ENCODE results near the gene FASN. TPM values are rescaled to one million over a fixed set of nuclear protein-coding genes. Genes with fewer than 3 reads are reported as not detected.

Gene FASN
- total RNA-seq, 2 experiments from 2014 or later = 138 to 139 TPM

DNA sequence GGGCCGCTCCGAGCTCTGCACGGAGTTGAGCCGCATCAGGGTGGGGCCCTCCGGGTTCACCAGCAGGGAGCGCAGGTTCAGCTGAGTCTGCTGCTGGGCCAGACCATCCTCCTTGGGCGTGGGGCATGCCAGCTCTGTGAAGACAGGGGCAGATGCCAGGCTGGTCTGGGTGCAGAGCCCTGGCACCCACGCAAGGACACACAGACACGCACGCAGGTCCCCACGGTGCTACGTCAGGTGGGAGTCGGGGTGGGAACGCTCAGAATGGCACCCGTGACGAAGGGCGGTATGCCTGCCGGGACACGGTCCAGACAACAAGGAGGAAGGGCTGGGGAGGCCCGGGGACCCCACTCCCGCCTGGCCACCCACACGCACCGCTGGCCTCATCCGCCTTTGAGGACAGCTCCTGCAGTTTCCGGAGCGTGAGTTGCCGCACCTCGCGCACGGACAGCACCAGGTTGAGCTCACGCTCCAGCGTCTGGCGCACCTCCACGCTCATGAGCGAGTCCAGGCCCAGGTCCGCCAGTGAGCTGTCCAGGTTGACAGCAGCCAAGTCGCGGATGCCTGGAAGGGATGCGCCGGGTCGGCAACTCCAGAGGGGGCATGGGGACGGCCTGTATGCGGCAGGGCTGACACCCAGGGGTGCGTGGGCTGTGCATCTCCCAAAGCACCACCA, 17.1 kb downstream of the FASN start:
- Mint-ChIP-seq H3K36me3 (ENCODE audit: low read depth) (peaks cover 14% of the 10 kb centered on the region), H3K27me3 (no peaks in the 10 kb centered on the region), H3K9me3 (no peaks in the 10 kb centered on the region), H3K4me3 (no peak overlapping the region), H3K4me1 (no peaks in the 10 kb centered on the region), H3K27ac (no peak overlapping the region)
- ChIA-PET POLR2A (no interaction called here), CTCF (interaction anchor here (1.2 kb wide), 1 partner anchor 121 kb away, joined by 3 read pairs; no protein-coding TSS in a partner anchor)
- DNase-seq = no peak

- POLR2A ChIA-PET = no interaction called here
- no peak for DNase-seq
- H3K4me1 Mint-ChIP-seq = no peaks in the 10 kb centered on the region
- CTCF ChIA-PET = interaction anchor here (0.6 to 1.2 kb wide), 3 partner anchors 11 to 121 kb away, joined by 3 read pairs; no protein-coding TSS in a partner anchor
- H3K27me3 Mint-ChIP-seq = no peaks in the 10 kb centered on the region
- H3K9me3 Mint-ChIP-seq = no peaks in the 10 kb centered on the region
- no peak overlapping the region for H3K4me3 Mint-ChIP-seq
- H3K27ac Mint-ChIP-seq = no peak overlapping the region
- H3K36me3 Mint-ChIP-seq (ENCODE audit: low read depth) = peaks cover 14% of the 10 kb centered on the region
Observed at GRCh38 chr17:82080048-82080788, 17.8 kb downstream of the FASN start.

- Mint-ChIP-seq H3K4me3 (no peak overlapping the region), H3K27me3 (peaks cover 2% of the 10 kb centered on the region), H3K4me1 (no peaks in the 10 kb centered on the region), H3K36me3 (ENCODE audit: low read depth) (peaks cover 10% of the 10 kb centered on the region), H3K27ac (no peak overlapping the region), H3K9me3 (no peaks in the 10 kb centered on the region)
- POLR2A ChIA-PET = no interaction called here
- DNase-seq = no peak
- CTCF ChIA-PET = interaction anchor here (1.0 kb wide), 1 partner anchor 10 kb away, joined by 3 read pairs; no protein-coding TSS in a partner anchor
Observed at GRCh38 chr17:82079001-82079677, 18.9 kb downstream of the FASN start.

DNA sequence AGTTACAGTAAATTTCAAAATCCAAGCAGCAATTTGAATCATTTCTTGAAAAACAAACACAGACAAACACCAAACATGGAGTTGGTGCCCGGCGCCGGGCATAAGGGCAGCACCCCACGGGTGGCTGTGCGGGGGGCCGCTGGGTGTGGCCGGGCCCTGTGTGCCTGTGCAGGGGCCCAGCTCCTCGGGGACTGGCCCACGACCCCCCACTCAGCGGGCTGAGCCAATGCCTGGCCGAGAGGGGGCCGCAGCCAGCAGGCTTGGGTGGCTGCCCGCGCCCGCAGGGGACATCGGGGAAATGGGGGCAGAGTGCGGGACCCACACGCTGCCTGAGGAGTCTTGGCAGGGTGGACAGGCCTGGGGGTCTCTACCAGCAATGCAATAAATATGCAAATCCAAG, 19.6 kb downstream of the FASN start:
- POLR2A ChIA-PET = interaction anchor here (0.6 kb wide), 1 partner anchor 93 kb away, joined by 5 read pairs; no protein-coding TSS in a partner anchor

DNA sequence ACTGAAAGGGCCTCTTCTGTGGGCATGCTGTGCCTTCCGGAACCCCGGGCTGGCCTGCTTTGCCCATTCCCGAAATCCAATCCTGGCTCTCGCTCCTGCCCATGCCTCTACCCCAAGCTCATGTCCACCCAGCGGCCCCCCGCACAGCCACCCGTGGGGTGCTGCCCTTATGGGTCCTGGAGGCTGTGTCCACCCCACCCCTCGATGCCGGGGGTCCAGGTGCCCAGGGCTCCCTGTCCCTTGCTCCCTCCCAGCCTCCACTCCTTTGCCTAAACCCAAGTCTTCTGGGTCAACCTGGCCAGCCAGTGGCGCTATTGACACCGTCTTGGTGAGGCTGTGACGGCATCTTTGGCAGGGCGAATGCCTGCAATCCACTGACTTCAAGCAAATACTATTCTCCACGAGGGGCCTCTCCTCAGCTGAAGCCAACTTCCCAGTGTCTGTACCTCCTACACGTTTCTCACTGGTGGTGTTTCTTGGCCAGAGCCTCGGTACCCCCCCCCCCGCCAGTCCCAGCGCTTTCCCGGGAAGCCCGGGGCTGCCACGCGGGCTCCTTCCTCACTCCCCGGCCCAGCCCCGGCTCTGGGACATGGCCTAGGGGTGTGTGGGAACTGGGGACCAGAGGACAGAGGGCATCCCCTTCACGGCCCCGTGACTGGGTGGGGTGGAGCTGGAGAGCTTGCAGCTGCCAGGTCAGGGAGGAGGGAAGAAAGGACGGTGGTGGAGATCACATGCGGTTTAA, 20.2 kb downstream of the FASN start:
- ChIA-PET CTCF (interaction anchor here (0.7 to 1.5 kb wide), 3 partner anchors 11 to 48 kb away, joined by 3 to 4 read pairs (median 3); no protein-coding TSS in a partner anchor), POLR2A (interaction anchor here (0.6 kb wide), 1 partner anchor 92 kb away, joined by 5 read pairs; no protein-coding TSS in a partner anchor)
- no peaks in the 10 kb centered on the region for H3K9me3 Mint-ChIP-seq
- H3K4me1 Mint-ChIP-seq = no peaks in the 10 kb centered on the region
- H3K36me3 Mint-ChIP-seq (ENCODE audit: low read depth) = peaks cover 6% of the 10 kb centered on the region
- DNase-seq = no peak
- no peak overlapping the region for H3K4me3 Mint-ChIP-seq
- peaks cover 2% of the 10 kb centered on the region for H3K27me3 Mint-ChIP-seq
- H3K27ac Mint-ChIP-seq = no peak overlapping the region

More for the DNA sequence above, 19.6 kb downstream of the FASN start:
- Mint-ChIP-seq H3K9me3 (no peaks in the 10 kb centered on the region), H3K4me1 (no peaks in the 10 kb centered on the region), H3K27me3 (peaks cover 2% of the 10 kb centered on the region), H3K27ac (no peak overlapping the region), H3K4me3 (no peak overlapping the region), H3K36me3 (ENCODE audit: low read depth) (peaks cover 9% of the 10 kb centered on the region)
- CTCF ChIA-PET = no interaction called here
- DNase-seq = no peak

GRCh38 chr17:82076785-82077591, 21.0 kb downstream of the FASN start:
- CTCF ChIA-PET = interaction anchor here (0.5 to 1.5 kb wide), 5 partner anchors 10 to 423 kb away, joined by 3 to 4 read pairs (median 3); no protein-coding TSS in a partner anchor
- Mint-ChIP-seq H3K4me3 (no peak overlapping the region), H3K9me3 (no peaks in the 10 kb centered on the region), H3K36me3 (ENCODE audit: low read depth) (peaks cover 6% of the 10 kb centered on the region), H3K27me3 (peaks cover 2% of the 10 kb centered on the region), H3K27ac (no peak overlapping the region), H3K4me1 (no peaks in the 10 kb centered on the region)
- POLR2A ChIA-PET = interaction anchor here (0.5 kb wide), 1 partner anchor 75 kb away, joined by 6 read pairs; no protein-coding TSS in a partner anchor
- DNase-seq = no peak

DNA sequence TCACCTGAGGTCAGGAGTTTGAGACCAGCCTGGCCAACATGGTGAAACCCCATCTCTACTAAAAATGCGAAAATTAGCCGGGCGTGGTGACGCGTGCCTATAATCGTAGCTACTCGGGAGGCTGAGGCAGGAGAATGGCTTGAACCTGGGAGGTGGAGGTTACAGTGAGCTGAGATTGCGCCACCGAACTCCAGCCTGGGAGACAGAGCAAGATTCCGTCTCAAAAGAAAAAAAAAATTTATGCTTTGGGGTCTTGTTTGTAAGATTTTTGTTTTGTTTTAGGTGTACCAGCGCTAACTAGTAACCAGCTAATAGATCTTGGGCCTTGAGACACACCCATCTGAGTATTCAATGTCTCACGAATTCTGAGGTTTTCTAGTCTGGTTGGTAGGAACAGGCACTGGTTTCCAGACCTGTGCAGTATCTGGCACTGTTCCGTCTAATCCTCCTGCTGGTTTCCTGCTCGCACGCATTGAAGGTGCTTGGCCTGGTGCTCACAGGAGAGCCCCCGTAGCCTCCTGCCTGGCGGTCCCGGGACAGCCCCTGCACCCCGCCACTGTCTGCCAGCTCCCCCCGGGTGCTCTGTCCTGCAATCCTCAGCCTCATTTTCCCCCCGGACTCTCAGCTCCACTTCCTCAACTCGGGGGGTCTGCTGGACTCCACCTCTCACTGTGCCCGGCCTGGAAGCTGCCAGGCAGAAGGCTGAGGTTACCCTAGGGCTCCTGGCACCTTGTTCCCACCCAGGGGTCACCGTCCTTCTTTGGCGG, 21.8 kb downstream of the FASN start:
- no peak overlapping the region for H3K4me3 Mint-ChIP-seq
- no peaks in the 10 kb centered on the region for H3K4me1 Mint-ChIP-seq
- peaks cover 2% of the 10 kb centered on the region for H3K27me3 Mint-ChIP-seq
- H3K9me3 Mint-ChIP-seq = no peaks in the 10 kb centered on the region
- DNase-seq = no peak
- no peak overlapping the region for H3K27ac Mint-ChIP-seq
- POLR2A ChIA-PET = interaction anchor here (0.5 kb wide), 1 partner anchor 74 kb away, joined by 6 read pairs; no protein-coding TSS in a partner anchor
- CTCF ChIA-PET = interaction anchor here (1.1 to 1.5 kb wide), 4 partner anchors 9 to 39 kb away, joined by 3 read pairs; partner anchors contain the start of gene DCXR
- H3K36me3 Mint-ChIP-seq (ENCODE audit: low read depth) = peaks cover 6% of the 10 kb centered on the region

GRCh38 chr17:82073446-82073845, 24.6 kb downstream of the FASN start:
- ChIA-PET POLR2A (interaction anchor here (0.7 kb wide), 1 partner anchor 129 kb away, joined by 5 read pairs; no protein-coding TSS in a partner anchor), CTCF (interaction anchor here (0.7 kb wide), 1 partner anchor 36 kb away, joined by 3 read pairs; the partner anchor contains the start of gene DCXR)
- Mint-ChIP-seq H3K27ac (no peak overlapping the region), H3K27me3 (peaks cover 2% of the 10 kb centered on the region), H3K36me3 (ENCODE audit: low read depth) (peaks cover 4% of the 10 kb centered on the region), H3K4me1 (no peaks in the 10 kb centered on the region), H3K9me3 (no peaks in the 10 kb centered on the region), H3K4me3 (no peak overlapping the region)
- no peak for DNase-seq

GRCh38 chr17:82072827-82073226, 25.2 kb downstream of the FASN start:
- no peaks in the 10 kb centered on the region for H3K36me3 Mint-ChIP-seq (ENCODE audit: low read depth)
- ChIA-PET CTCF (interaction anchor here (0.7 kb wide), 1 partner anchor 35 kb away, joined by 3 read pairs; the partner anchor contains the start of gene DCXR), POLR2A (interaction anchor here (0.7 kb wide), 1 partner anchor 130 kb away, joined by 5 read pairs; no protein-coding TSS in a partner anchor)
- no peaks in the 10 kb centered on the region for H3K4me1 Mint-ChIP-seq
- no peaks in the 10 kb centered on the region for H3K9me3 Mint-ChIP-seq
- no peak overlapping the region for H3K27ac Mint-ChIP-seq
- peaks cover 2% of the 10 kb centered on the region for H3K27me3 Mint-ChIP-seq
- DNase-seq = no peak
- no peak overlapping the region for H3K4me3 Mint-ChIP-seq

DNA sequence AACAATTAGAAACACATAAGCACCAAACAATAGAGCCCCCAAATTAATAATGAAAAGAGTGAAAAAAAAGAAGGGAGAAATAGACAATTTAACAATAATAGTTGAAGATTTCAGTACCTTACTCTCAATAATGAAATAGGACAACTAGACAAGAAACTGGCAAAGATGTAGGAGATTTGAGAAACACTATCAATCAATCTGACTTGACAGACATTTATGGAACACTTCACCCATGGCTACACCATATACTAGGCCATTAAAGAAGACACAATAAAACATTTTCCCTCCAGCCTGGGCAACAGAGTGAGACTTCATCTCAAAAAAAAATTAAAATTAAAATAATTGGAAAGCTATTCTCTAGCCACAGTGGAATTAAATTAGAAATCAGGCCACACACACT, 27.4 kb downstream of the FASN start:
- ChIA-PET CTCF (no interaction called here), POLR2A (no interaction called here)
- Mint-ChIP-seq H3K9me3 (no peaks in the 10 kb centered on the region), H3K27me3 (peaks cover 2% of the 10 kb centered on the region), H3K27ac (no peak overlapping the region), H3K4me3 (no peak overlapping the region), H3K4me1 (peaks cover 6% of the 10 kb centered on the region), H3K36me3 (ENCODE audit: low read depth) (no peaks in the 10 kb centered on the region)
- DNase-seq = no peak
